GM23248 (cell line): ENCODE data around the gene TDRD6. TPM values are rescaled to one million over a fixed set of nuclear protein-coding genes. Genes with fewer than 3 reads are reported as not detected.

Experiments used
- DNase-seq: peaks from one replicate; pipeline ENCODE4 v3.0.0-alpha.2; 2015
- H2AFZ ChIP-seq: fragments of 200-600 bp; sonication (generic); 2 replicates; pipeline ENCODE4 v1.6.1; 2016; ENCODE audit warnings: antibody characterized with exemption
- H3F3A ChIP-seq: fragments of 200-600 bp; sonication (generic); 2 replicates; pipeline ENCODE4 v1.6.1; 2016; ENCODE audit warnings: mild to moderate bottlenecking, antibody characterized with exemption, mixed run types; ENCODE audit not compliant: insufficient read depth
- H3K27ac ChIP-seq: fragments of 200-600 bp; sonication (generic); 2 replicates; pipeline ENCODE4 v1.5.1; 2016; ENCODE audit warnings: mild to moderate bottlenecking
- H3K27me3 ChIP-seq: fragments of 200-600 bp; sonication (generic); replicated peaks from 2 replicates; pipeline ENCODE4 v1.6.1; 2016; ENCODE audit warnings: mild to moderate bottlenecking; ENCODE audit not compliant: insufficient read depth
- H3K36me3 ChIP-seq: fragments of 200-600 bp; sonication (generic); 2 replicates; pipeline ENCODE4 v1.6.1; 2016; ENCODE audit warnings: low read depth, mild to moderate bottlenecking
- H3K4me1 ChIP-seq: fragments of 200-600 bp; sonication (generic); 2 replicates; pipeline ENCODE4 v1.6.1; 2016; ENCODE audit warnings: mild to moderate bottlenecking; ENCODE audit not compliant: insufficient read depth
- H3K4me2 ChIP-seq: fragments of 200-600 bp; sonication (generic); one replicate; pipeline ENCODE4 v1.6.1; 2016; ENCODE audit warnings: mild to moderate bottlenecking; ENCODE audit not compliant: unreplicated experiment
- H3K4me3 ChIP-seq: fragments of 200-600 bp; sonication (generic); 2 replicates; pipeline ENCODE4 v1.5.1; 2016; ENCODE audit warnings: mild to moderate bottlenecking
- H3K79me2 ChIP-seq: fragments of 200-600 bp; sonication (generic); 2 replicates; pipeline ENCODE4 v1.6.1; 2016; ENCODE audit warnings: mild to moderate bottlenecking; ENCODE audit not compliant: insufficient read depth
- H3K9ac ChIP-seq: fragments of 200-600 bp; sonication (generic); 2 replicates; pipeline ENCODE4 v1.6.1; 2016; ENCODE audit warnings: mild to moderate bottlenecking
- H3K9me2 ChIP-seq: fragments of 200-600 bp; sonication (generic); 2 replicates; pipeline ENCODE4 v1.6.1; 2016; ENCODE audit warnings: mixed run types, mild to moderate bottlenecking, moderate library complexity; ENCODE audit not compliant: insufficient read depth
- H3K9me3 ChIP-seq: fragments of 200-600 bp; sonication (generic); one replicate; pipeline ENCODE4 v1.6.1; 2017; ENCODE audit warnings: low read depth
- H4K20me1 ChIP-seq: fragments of 200-600 bp; sonication (generic); 2 replicates; pipeline ENCODE4 v1.6.0; 2016; ENCODE audit not compliant: insufficient read depth
- EZH2 ChIP-seq: fragments of 200-600 bp; sonication (generic); IDR thresholded peaks from 2 replicates; pipeline ENCODE4 v1.6.1; 2018; ENCODE audit warnings: antibody characterized with exemption, mild to moderate bottlenecking; ENCODE audit not compliant: insufficient read depth, poor library complexity, severe bottlenecking
- EZH2phosphoT487 ChIP-seq: fragments of 200-600 bp; sonication (generic); IDR thresholded peaks from 2 replicates; pipeline ENCODE4 v1.6.1; 2018; ENCODE audit warnings: antibody characterized with exemption, moderate library complexity, mild to moderate bottlenecking, low read depth; ENCODE audit not compliant: insufficient read depth
- WGBS, 2 experiments: methylation state at CpG; one replicate each; pipeline ENCODE4 v1.1.6; 2015 to 2017; ENCODE audit warnings: low lambda C conversion rate in 2 of 2, low coverage in 1 of 2; ENCODE audit errors: missing lambda C conversion rate in 2 of 2; 5-methylcytosine and 5-hydroxymethylcytosine counted together
- in situ Hi-C: fragments of 300-500 bp; cut with MboI; formaldehyde crosslinking; loops from 2 replicates; pipeline ENCODE4 v1.15.0; 2020
- polyA plus RNA-seq: library from polyadenylated mRNA; unstranded; fragments of >200 nt; fragmentation: Nextera tagmentation; extraction: Ambion mirVana; gene quantifications from 2 replicates; pipeline ENCODE4 v1.2.1, GENCODE V29; 2016
- total RNA-seq: library from RNA; depleted of rRNA; stranded (reverse); fragments of >200 nt; shearing (Covaris generic); gene quantifications from 2 replicates; pipeline ENCODE4 v1.2.3, GENCODE V29; 2014

The TDRD6 gene
- total and polyA plus RNA-seq, 2 experiments from 2014 or later, result not detected

DNA sequence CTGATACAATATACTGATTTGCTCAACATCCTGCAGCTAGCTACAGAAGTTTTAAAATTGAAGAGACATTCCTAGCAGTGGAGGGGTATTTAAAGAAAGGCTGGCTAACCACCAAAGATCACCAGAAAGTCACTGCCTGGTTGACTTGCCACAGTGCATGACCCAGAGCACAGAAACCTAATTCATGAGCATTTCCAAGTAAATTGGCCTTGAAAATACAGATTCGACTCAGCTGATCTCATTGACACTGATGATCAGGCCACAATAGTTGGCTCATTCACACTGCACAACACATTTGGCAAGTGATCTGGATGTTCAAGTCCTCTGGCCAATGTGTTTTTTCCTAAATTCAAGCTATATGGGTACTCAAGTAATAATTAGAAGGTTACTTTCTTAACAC, 13.3 kb upstream of the TDRD6 start:
- no peaks in the 10 kb centered on the region for H3F3A ChIP-seq
- no peaks in the 10 kb centered on the region for H3K4me1 ChIP-seq
- H3K27ac ChIP-seq, result no peak overlapping the region
- no peaks in the 10 kb centered on the region for H3K9me3 ChIP-seq
- DNase-seq, result no peak
- H3K27me3 ChIP-seq, result no peaks in the 10 kb centered on the region
- no peak overlapping the region for H3K4me2 ChIP-seq
- H4K20me1 ChIP-seq, result no peaks in the 10 kb centered on the region
- H3K36me3 ChIP-seq, result no peaks in the 10 kb centered on the region
- WGBS, 2 experiments, result 78 to 92% methylated on average over 1 of the region's 1 CpG
- no peaks in the 10 kb centered on the region for H3K9me2 ChIP-seq
- in situ Hi-C loops, result no loop called here
- H3K4me3 ChIP-seq, result no peak overlapping the region
- no peak overlapping the region for H3K9ac ChIP-seq
- no peak overlapping the region for H2AFZ ChIP-seq
- TF ChIP-seq EZH2 (no peak), EZH2phosphoT487 (no peak)
- H3K79me2 ChIP-seq, result no peaks in the 10 kb centered on the region

DNA sequence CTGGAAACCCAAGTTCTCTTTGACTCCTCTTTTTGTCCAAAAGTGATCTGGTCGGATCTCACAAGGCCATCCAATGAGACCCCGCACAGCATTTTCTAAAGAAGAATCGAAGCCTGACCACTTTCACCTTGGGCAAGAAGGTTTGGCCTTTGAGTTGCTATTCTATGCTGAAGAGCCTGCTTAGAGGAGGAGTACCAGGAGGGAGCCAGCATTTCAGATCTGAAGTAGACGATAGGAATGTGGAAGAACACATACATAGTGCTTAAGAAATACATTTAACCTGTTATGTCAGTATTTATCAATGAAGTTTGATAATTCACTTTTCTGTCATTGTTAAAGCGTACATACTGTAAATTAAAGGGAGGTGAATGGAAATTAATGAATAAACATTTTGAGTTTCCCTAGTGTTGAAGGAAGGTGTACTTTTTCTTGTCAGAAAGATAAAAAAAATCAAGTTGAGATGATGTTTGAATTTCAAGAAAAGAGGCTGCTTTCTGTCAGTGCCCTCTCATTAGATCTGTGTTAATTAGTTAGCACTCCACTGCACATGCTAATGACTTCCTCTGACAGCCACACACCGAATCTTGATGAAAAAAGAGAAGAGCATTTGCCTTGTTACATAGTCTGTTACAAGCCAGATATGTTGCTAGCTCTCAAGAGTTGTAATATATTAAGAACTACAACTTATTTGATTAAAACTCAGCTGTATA, 10.9 kb upstream of the TDRD6 start:
- Histone ChIP-seq H2AFZ (no peak overlapping the region), H3K9me2 (no peaks in the 10 kb centered on the region), H3K36me3 (no peaks in the 10 kb centered on the region), H3K27me3 (no peaks in the 10 kb centered on the region), H3K9ac (no peak overlapping the region), H4K20me1 (no peaks in the 10 kb centered on the region), H3F3A (no peaks in the 10 kb centered on the region), H3K79me2 (no peaks in the 10 kb centered on the region), H3K27ac (no peak overlapping the region), H3K4me2 (no peak overlapping the region), H3K4me3 (no peak overlapping the region), H3K4me1 (no peaks in the 10 kb centered on the region), H3K9me3 (no peaks in the 10 kb centered on the region)
- TF ChIP-seq EZH2 (no peak), EZH2phosphoT487 (no peak)
- no peak for DNase-seq
- WGBS, 2 experiments, result 75 to 77% methylated on average over 6 of the region's 6 CpGs
- in situ Hi-C loops, result no loop called here

DNA sequence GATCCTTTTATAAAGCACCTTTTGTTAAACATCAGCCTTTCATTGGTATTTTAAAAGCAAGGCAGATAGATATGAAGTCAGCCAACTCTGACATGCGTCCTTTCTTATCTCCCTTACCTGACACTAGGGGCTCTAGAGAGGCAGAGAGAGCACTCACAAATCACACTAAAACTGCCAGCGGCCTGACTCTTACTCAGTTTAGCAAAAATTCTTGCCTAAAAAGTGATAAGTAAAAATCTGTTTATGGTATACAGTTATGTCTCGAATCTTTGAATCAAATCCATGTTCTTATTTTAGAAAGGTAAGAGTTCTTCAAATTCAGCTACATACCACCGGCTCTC, 10.4 kb upstream of the TDRD6 start:
- Histone ChIP-seq H3K27ac (no peak overlapping the region), H2AFZ (no peak overlapping the region), H3K4me3 (no peak overlapping the region), H3K9ac (no peak overlapping the region), H3K9me2 (no peaks in the 10 kb centered on the region), H3K79me2 (no peaks in the 10 kb centered on the region), H4K20me1 (no peaks in the 10 kb centered on the region), H3K4me2 (no peak overlapping the region), H3K36me3 (no peaks in the 10 kb centered on the region), H3K4me1 (no peaks in the 10 kb centered on the region), H3F3A (no peaks in the 10 kb centered on the region), H3K9me3 (no peaks in the 10 kb centered on the region), H3K27me3 (no peaks in the 10 kb centered on the region)
- no peak for TF ChIP-seq EZH2phosphoT487
- TF ChIP-seq EZH2, result no peak
- peak; percentile 1 for DNase-seq
- 71 to 72% methylated on average over 4 of the region's 4 CpGs for WGBS, 2 experiments
- in situ Hi-C loops, result no loop called here

DNA sequence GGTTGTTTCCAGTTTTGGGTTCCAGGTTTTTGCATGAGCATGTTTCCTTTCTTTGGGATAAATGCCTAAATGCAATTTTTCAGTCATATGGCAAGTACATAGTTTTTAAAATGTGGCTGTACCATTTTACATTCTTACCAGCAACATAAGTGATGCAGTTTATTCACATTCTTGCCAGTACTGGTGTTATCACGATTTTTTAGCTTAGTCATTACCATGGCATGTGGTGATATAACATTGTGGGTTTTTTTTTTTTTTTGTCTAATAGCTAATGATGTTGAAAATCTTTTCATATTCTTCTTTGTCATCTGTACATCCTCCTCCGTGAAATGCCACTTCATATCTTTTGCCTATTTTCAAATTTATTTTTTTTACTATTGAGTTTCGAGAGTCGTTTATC, 2.9 kb upstream of the TDRD6 start:
- 67 to 68% methylated on average over 4 of the region's 4 CpGs for WGBS, 2 experiments
- Histone ChIP-seq H3F3A (no peaks in the 10 kb centered on the region), H3K79me2 (no peaks in the 10 kb centered on the region), H4K20me1 (no peaks in the 10 kb centered on the region), H3K9me3 (no peaks in the 10 kb centered on the region), H3K36me3 (no peaks in the 10 kb centered on the region), H3K27ac (no peak overlapping the region), H3K4me2 (no peak overlapping the region), H3K9me2 (no peaks in the 10 kb centered on the region), H2AFZ (no peak overlapping the region), H3K4me1 (peaks cover 9% of the 10 kb centered on the region), H3K4me3 (no peak overlapping the region), H3K9ac (no peak overlapping the region), H3K27me3 (no peaks in the 10 kb centered on the region)
- in situ Hi-C loops, result no loop called here
- TF ChIP-seq EZH2phosphoT487, result no peak
- TF ChIP-seq EZH2, result no peak
- DNase-seq, result peak; percentile 61
